Peyer's patch (tissue), 4 donors: ENCODE measurements around the gene FXN.

Source experiments
- POLR2A ChIP-seq, 2 donors: fragments of 450-650 bp; IDR thresholded peaks; one replicate each; pipeline ENCODE4 v1.5.1; 2017; ENCODE audit warnings: antibody characterized with exemption in 2 of 2, mild to moderate bottlenecking in 2 of 2, moderate library complexity in 2 of 2
- TF ChIP-seq, protein P1 (sequence below), 6 experiments: fragments of 450-650 bp in 4 of 6; fragments of 200-600 bp in 2 of 6; sonication (generic) in 1 of 6; IDR thresholded peaks; one replicate each; pipeline ENCODE4 v1.5.1; 2017 to 2019; ENCODE audit warnings: antibody characterized with exemption in 6 of 6, mild to moderate bottlenecking in 3 of 6, moderate library complexity in 1 of 6

DNA sequence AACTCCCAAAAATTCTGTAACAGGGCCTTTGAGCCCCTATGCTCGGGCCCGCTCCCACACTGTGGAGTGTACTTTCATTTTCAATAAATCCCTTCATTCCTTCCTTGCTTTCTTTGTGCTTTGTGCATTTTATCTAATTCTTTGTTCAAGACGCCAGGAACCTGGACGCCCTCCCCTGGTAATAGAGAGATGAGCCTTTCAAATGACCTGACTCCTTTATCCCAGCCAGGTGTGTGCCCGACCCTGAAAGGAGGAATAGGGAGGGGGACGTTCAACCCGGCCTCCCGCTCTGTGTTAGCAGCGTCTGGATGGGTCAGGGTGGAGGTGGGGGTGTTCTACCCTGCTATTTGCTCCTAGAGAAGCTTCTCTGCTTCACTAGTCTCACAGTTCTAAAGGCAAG lies 53.9 kb downstream of the FXN start:
- TF ChIP-seq, protein P1, sequence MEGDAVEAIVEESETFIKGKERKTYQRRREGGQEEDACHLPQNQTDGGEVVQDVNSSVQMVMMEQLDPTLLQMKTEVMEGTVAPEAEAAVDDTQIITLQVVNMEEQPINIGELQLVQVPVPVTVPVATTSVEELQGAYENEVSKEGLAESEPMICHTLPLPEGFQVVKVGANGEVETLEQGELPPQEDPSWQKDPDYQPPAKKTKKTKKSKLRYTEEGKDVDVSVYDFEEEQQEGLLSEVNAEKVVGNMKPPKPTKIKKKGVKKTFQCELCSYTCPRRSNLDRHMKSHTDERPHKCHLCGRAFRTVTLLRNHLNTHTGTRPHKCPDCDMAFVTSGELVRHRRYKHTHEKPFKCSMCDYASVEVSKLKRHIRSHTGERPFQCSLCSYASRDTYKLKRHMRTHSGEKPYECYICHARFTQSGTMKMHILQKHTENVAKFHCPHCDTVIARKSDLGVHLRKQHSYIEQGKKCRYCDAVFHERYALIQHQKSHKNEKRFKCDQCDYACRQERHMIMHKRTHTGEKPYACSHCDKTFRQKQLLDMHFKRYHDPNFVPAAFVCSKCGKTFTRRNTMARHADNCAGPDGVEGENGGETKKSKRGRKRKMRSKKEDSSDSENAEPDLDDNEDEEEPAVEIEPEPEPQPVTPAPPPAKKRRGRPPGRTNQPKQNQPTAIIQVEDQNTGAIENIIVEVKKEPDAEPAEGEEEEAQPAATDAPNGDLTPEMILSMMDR (IDR thresholded peaks at IDR 0.05) = no peak
- no peak for TF ChIP-seq POLR2A (IDR thresholded peaks at IDR 0.05)
